ENCODE measurements around the gene EXOG. TPM values are rescaled to one million over a fixed set of nuclear protein-coding genes. Genes with fewer than 3 reads are reported as not detected.

The EXOG gene
- total RNA-seq, 3 donors from 2014 or later: 7.1 to 13.0 (median 8.7) TPM

GRCh38 chr3:38479431-38480092 lies 16.6 kb upstream of the EXOG start:
- no peaks in the 10 kb centered on the region for H3K9me3 ChIP-seq
- peak; percentile 90 for ATAC-seq
- peak; percentile 43 for TF ChIP-seq CTCF (IDR thresholded peaks at IDR 0.05)
- H3K36me3 ChIP-seq (ENCODE audit: low read depth): peaks cover 3% of the 10 kb centered on the region
- peak in 2 of 3 donors; percentile 58 to 75 for DNase-seq
- intact Hi-C loops (cut with DNase I, micrococcal nuclease): loop anchor here (5.0 kb wide), 1 partner anchor 132 kb away; the partner anchor contains the start of gene XYLB (in 2 of the 2)
- no peak overlapping the region for H3K4me3 ChIP-seq
- no peaks in the 10 kb centered on the region for H3K4me1 ChIP-seq (ENCODE audit: low read depth)

- intact Hi-C loops (cut with DNase I, micrococcal nuclease): loop anchor here in 1 of 2 donors (5.0 kb wide), 1 partner anchor 133 kb away; the partner anchor contains the start of gene XYLB
Measured at GRCh38 chr3:38480093-38480445, 16.1 kb upstream of the EXOG start.

GRCh38 chr3:38480930-38481329 lies 15.2 kb upstream of the EXOG start:
- intact Hi-C loops (cut with DNase I, micrococcal nuclease): loop anchor here in 1 of 2 donors (5.0 kb wide), 1 partner anchor 134 kb away; the partner anchor contains the start of gene XYLB
- Histone ChIP-seq H3K36me3 (ENCODE audit: low read depth) (peaks cover 3% of the 10 kb centered on the region), H3K4me1 (ENCODE audit: low read depth) (no peaks in the 10 kb centered on the region), H3K9me3 (no peaks in the 10 kb centered on the region), H3K4me3 (no peak overlapping the region)
- ATAC-seq (no peak), DNase-seq (no peak)
- no peak for TF ChIP-seq CTCF (IDR thresholded peaks at IDR 0.05)

More at GRCh38 chr3:38480093-38480445, 16.1 kb upstream of the EXOG start:
- DNase-seq (no peak), ATAC-seq (no peak)
- H3K36me3 ChIP-seq (ENCODE audit: low read depth): peaks cover 3% of the 10 kb centered on the region
- TF ChIP-seq CTCF (IDR thresholded peaks at IDR 0.05): no peak
- no peaks in the 10 kb centered on the region for H3K9me3 ChIP-seq
- H3K4me3 ChIP-seq: no peak overlapping the region
- no peaks in the 10 kb centered on the region for H3K4me1 ChIP-seq (ENCODE audit: low read depth)

GRCh38 chr3:38482951-38483350 lies 13.2 kb upstream of the EXOG start:
- Histone ChIP-seq H3K9me3 (no peaks in the 10 kb centered on the region), H3K4me3 (no peak overlapping the region), H3K36me3 (ENCODE audit: low read depth) (peaks cover 3% of the 10 kb centered on the region), H3K4me1 (ENCODE audit: low read depth) (no peaks in the 10 kb centered on the region)
- no peak for TF ChIP-seq CTCF (IDR thresholded peaks at IDR 0.05)
- ATAC-seq (no peak), DNase-seq (no peak)
- intact Hi-C loops (cut with DNase I, micrococcal nuclease): loop anchor here in 1 of 2 donors (5.0 kb wide), 1 partner anchor 136 kb away; the partner anchor contains the start of gene XYLB

- TF ChIP-seq CTCF (IDR thresholded peaks at IDR 0.05): no peak
- intact Hi-C loops (cut with DNase I, micrococcal nuclease): no loop called here
- no peak overlapping the region for H3K4me3 ChIP-seq
- DNase-seq (no peak), ATAC-seq (no peak)
- H3K4me1 ChIP-seq (ENCODE audit: low read depth): no peaks in the 10 kb centered on the region
- H3K36me3 ChIP-seq (ENCODE audit: low read depth): peaks cover 3% of the 10 kb centered on the region
- no peaks in the 10 kb centered on the region for H3K9me3 ChIP-seq
Measured at GRCh38 chr3:38487323-38487722, 8.8 kb upstream of the EXOG start.

Measured in mucosa of descending colon (tissue), 3 donors.